SK-N-MC (cell line): Measurements from ENCODE around the gene PITPNC1.

ENCODE experiments used
- EZH2 ChIP-seq: fragments of 200-600 bp; sonication (generic); IDR thresholded peaks from one replicate; pipeline ENCODE4 v1.6.1; 2017; ENCODE audit warnings: antibody characterized with exemption
- FOXP2 ChIP-seq: optimal IDR thresholded peaks from 2 replicates; pipeline ENCODE3; 2011; ENCODE audit warnings: mild to moderate bottlenecking, moderate library complexity; ENCODE audit not compliant: insufficient read depth; ENCODE audit errors: extremely low read length, control extremely low read depth
- POLR2AphosphoS5 ChIP-seq: IDR thresholded peaks from 2 replicates; pipeline ENCODE4 v1.6.1; 2012; ENCODE audit warnings: mild to moderate bottlenecking, low read depth, low read length, borderline replicate concordance

DNA sequence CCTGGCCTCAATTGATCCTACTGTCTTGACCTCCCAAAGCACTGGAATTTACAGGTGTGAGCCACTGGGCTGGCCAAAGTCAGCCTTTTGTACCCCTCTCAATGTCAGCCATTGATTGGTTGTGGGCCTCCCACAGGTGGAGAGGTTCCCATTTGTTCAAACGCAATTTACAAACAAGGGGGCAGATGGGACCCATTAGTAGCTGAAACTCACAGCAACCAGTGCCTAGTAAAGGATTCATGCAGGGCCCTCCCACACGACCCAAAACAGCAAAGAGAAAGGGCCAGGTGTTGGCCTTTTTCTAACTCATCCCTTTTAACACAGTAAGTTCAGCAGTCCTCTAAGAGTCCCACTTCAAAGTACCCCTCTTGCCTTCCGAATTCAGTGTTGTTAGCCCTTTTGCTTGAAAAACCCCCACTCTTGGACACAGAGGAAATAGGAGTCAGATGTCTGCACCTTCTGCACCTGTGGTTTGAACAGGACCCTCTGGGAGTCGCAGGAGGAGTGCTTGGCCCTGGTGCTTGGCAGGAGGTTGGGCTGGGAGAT lies 89.2 kb downstream of the PITPNC1 start:
- no peak for TF ChIP-seq EZH2
- TF ChIP-seq POLR2AphosphoS5 = no peak
- no peak for TF ChIP-seq FOXP2
